ENCODE data around the gene ATP1B2. TPM values are rescaled to one million over a fixed set of nuclear protein-coding genes. Genes with fewer than 3 reads are reported as not detected.
A peak's percentile ranks its signal among the peaks of the same experiment; 100 is the strongest.

The ATP1B2 gene
- total RNA-seq, 1 experiment from 2014 or later = not detected

- RAD21 ChIA-PET (ENCODE audit: low non-redundant PET in 1 of 2, low total read pairs in 2 of 2, uncharacterized antibody in 2 of 2, unreplicated experiment in 2 of 2) = no interaction called here
- CTCF ChIA-PET = interaction anchor here (0.8 to 2.1 kb wide), 3 partner anchors 13 to 74 kb away, joined by 4 to 16 read pairs (median 8); partner anchors contain the start of genes SAT2, TP53 and WRAP53
- H3K36me3 ChIP-seq (ENCODE audit: control insufficient read depth in 1 of 2, insufficient read depth in 2 of 2, low read length in 2 of 2) = peaks cover 7 to 17% of the 10 kb centered on the region in 2 experiments
- TSS peak; percentile 51 for BruUV-seq (replicated peaks)
- H2AFZ ChIP-seq (ENCODE audit: low read depth, low read length, poor library complexity, severe bottlenecking) = no peak overlapping the region
- ATAC-seq (no peak), DNase-seq (ENCODE audit: low read depth, low spot score) (no peak)
- H3K4me1 ChIP-seq (ENCODE audit: control insufficient read depth in 1 of 2, insufficient read depth in 2 of 2, low read length in 2 of 2) = peaks cover 12 to 22% of the 10 kb centered on the region in 2 experiments
- POLR2A ChIA-PET = interaction anchor here (2.3 to 2.5 kb wide), 2 partner anchors 14 to 74 kb away, joined by 15 to 27 read pairs; partner anchors contain the start of genes SAT2, TP53 and WRAP53
- H3K27ac ChIP-seq (ENCODE audit: low read depth, low read length) = peak overlapping the region; percentile 96
- TF ChIP-seq MAX (IDR thresholded peaks at IDR 0.05) = peak; percentile 39; the same call in 1 of the 2 replicates
- TF ChIP-seq ZFX (IDR thresholded peaks at IDR 0.05) = no peak
- H3K4me3 ChIP-seq (replicated peaks in 1 of 2; ENCODE audit: low read depth in 1 of 2, low read length in 2 of 2) = peak overlapping the region; percentile 64 to 87
- H3K27me3 ChIP-seq (ENCODE audit: insufficient read depth, low read length) = no peaks in the 10 kb centered on the region
- intact Hi-C loops (cut with micrococcal nuclease) = loop anchor here (2.0 kb wide), 1 partner anchor 73 kb away; the partner anchor contains the start of gene TP53
- no peaks in the 10 kb centered on the region for H3K9me3 ChIP-seq (ENCODE audit: control insufficient read depth in 1 of 2, insufficient read depth in 1 of 2, low read depth in 1 of 2, low read length in 2 of 2)
- peak overlapping the region; percentile 86 for H3K4me2 ChIP-seq (ENCODE audit: low read length)
- no peaks in the 10 kb centered on the region for H3K9me2 ChIP-seq (ENCODE audit: insufficient read depth)
- peaks cover 52% of the 10 kb centered on the region for H3K79me2 ChIP-seq (ENCODE audit: insufficient read depth, low read length)
- peak overlapping the region; percentile 75 for H3K9ac ChIP-seq (ENCODE audit: low read length)
- H4K20me1 ChIP-seq (ENCODE audit: insufficient read depth) = 0 out of 2 replicates have a peak, but pooled peaks cover 3% of the 10 kb centered on the region
These were observed 36.8 kb upstream of the ATP1B2 start for GRCh38 chr17:7613769-7614424.

- Histone ChIP-seq H3K36me3 (ENCODE audit: control insufficient read depth in 1 of 2, insufficient read depth in 2 of 2, low read length in 2 of 2) (peaks cover 7 to 17% of the 10 kb centered on the region in 2 experiments), H3K79me2 (ENCODE audit: insufficient read depth, low read length) (peaks cover 45% of the 10 kb centered on the region), H3K4me1 (ENCODE audit: control insufficient read depth in 1 of 2, insufficient read depth in 2 of 2, low read length in 2 of 2) (peaks cover 12 to 22% of the 10 kb centered on the region in 2 experiments), H3K4me2 (ENCODE audit: low read length) (peak within 1 kb of the TSS; percentile 86), H3K9ac (ENCODE audit: low read length) (peak within 1 kb of the TSS; percentile 75), H4K20me1 (ENCODE audit: insufficient read depth) (no peaks in the 10 kb centered on the region), H2AFZ (ENCODE audit: low read depth, low read length, poor library complexity, severe bottlenecking) (no peak within 1 kb of the TSS), H3K9me2 (ENCODE audit: insufficient read depth) (no peaks in the 10 kb centered on the region), H3K27me3 (ENCODE audit: insufficient read depth, low read length) (no peaks in the 10 kb centered on the region), H3K27ac (ENCODE audit: low read depth, low read length) (peak within 1 kb of the TSS; percentile 96), H3K4me3 (replicated peaks in 1 of 2; ENCODE audit: low read depth in 1 of 2, low read length in 2 of 2) (peak within 1 kb of the TSS; percentile 64 to 87), H3K9me3 (ENCODE audit: control insufficient read depth in 1 of 2, insufficient read depth in 1 of 2, low read depth in 1 of 2, low read length in 2 of 2) (no peaks in the 10 kb centered on the region)
- ChIA-PET RAD21 (ENCODE audit: low non-redundant PET in 1 of 2, low total read pairs in 2 of 2, uncharacterized antibody in 2 of 2, unreplicated experiment in 2 of 2) (interaction anchor here in 1 of 2 experiments (0.7 to 1.0 kb wide), 2 partner anchors 72 to 139 kb away, joined by 3 read pairs; no protein-coding TSS in a partner anchor), CTCF (interaction anchor here (0.8 to 2.1 kb wide), 6 partner anchors 9 to 73 kb away, joined by 3 to 16 read pairs (median 4); partner anchors contain the start of genes SAT2, TP53 and WRAP53), POLR2A (interaction anchor here (0.8 to 2.5 kb wide), 5 partner anchors 13 to 73 kb away, joined by 4 to 27 read pairs (median 7); partner anchors contain the start of genes MPDU1, SAT2, SHBG and TP53)
- intact Hi-C loops (cut with micrococcal nuclease) = loop anchor here (2.0 kb wide), 1 partner anchor 72 kb away; the partner anchor contains the start of gene TP53
- BruUV-seq (replicated peaks) = no TSS peak
- ATAC-seq (peak; percentile 93), DNase-seq (ENCODE audit: low read depth, low spot score) (peak; percentile 100)
- TF ChIP-seq ZNF274 (IDR thresholded peaks at IDR 0.05; ENCODE audit: low read depth, low read length) (no peak), ATF3 (IDR thresholded peaks at IDR 0.05) (no peak), ELF1 (IDR thresholded peaks at IDR 0.05; ENCODE audit: borderline replicate concordance, low read depth) (no peak), YY1 (IDR thresholded peaks at IDR 0.05; ENCODE audit: extremely low read depth, insufficient replicate concordance, low read depth, low read length) (peak; percentile 7), SRF (IDR thresholded peaks at IDR 0.05; ENCODE audit: low read depth) (no peak), TCF7L2 (IDR thresholded peaks at IDR 0.05; ENCODE audit: borderline replicate concordance, extremely low read depth, insufficient read depth, insufficient read length) (no peak), MAX (IDR thresholded peaks at IDR 0.05) (no peak; the same call in 1 of the 2 replicates), POLR2AphosphoS5 (IDR thresholded peaks at IDR 0.05; ENCODE audit: low read depth, low read length) (peak; percentile 86), REST (IDR thresholded peaks at IDR 0.05; ENCODE audit: low read depth) (no peak), CEBPB (IDR thresholded peaks at IDR 0.05; ENCODE audit: low read depth) (no peak)
These were observed 36.1 kb upstream of the ATP1B2 start, which contains the start of gene FXR2 for GRCh38 chr17:7614425-7615264. Gene FXR2 (minus strand): TSS chr17:7614897. CDS start chr17:7614532, 365 bp downstream.

Measured in HCT116 (cell line).